BJ (cell line): ENCODE results near the gene EBF4. TPM values are rescaled to one million over a fixed set of nuclear protein-coding genes. Genes with fewer than 3 reads are reported as not detected.

Source experiments
- CTCF ChIA-PET: fragments of 350-600 bp; formaldehyde crosslinking; extraction: SDS; loops from one replicate; lab custom pipeline; 2021; ENCODE audit warnings: antibody characterized with exemption, inconsistent platforms; lab: Yijun Ruan, JAX
- POLR2A ChIA-PET: fragments of 300-600 bp; sonication (Branson Sonifier 250); formaldehyde crosslinking; extraction: SDS; loops from one replicate; lab custom pipeline; 2021; ENCODE audit warnings: antibody characterized with exemption; lab: Charles Lee
- DNase-seq: peaks from one replicate; pipeline ENCODE4 v3.0.0-alpha.2; 2011; ENCODE audit warnings: low read depth
- H3K27me3 ChIP-seq: 2 replicates; pipeline ENCODE4 v1.6.0; 2011; ENCODE audit warnings: low read length; ENCODE audit not compliant: control insufficient read depth, insufficient read depth
- H3K36me3 ChIP-seq: 2 replicates; pipeline ENCODE4 v1.5.1; 2011; ENCODE audit warnings: low read length; ENCODE audit not compliant: control insufficient read depth, insufficient read depth
- H3K4me3 ChIP-seq: 2 replicates; pipeline ENCODE4 v1.5.1; 2011; ENCODE audit warnings: low read depth, mild to moderate bottlenecking, control low read depth, low read length
- polyA plus RNA-seq: library from polyadenylated mRNA; depleted of rRNA; stranded (reverse); fragments of >200 nt; gene quantifications from 2 replicates; pipeline ENCODE4 v1.2.3, GENCODE V29; 2011
- TF ChIP-seq, protein P1 (sequence below): IDR thresholded peaks from 2 replicates; pipeline ENCODE4 v1.5.1; 2011; ENCODE audit warnings: low read depth, mild to moderate bottlenecking, control low read depth, inconsistent platforms, low read length, moderate library complexity; ENCODE audit not compliant: insufficient read depth

Gene EBF4
- polyA plus RNA-seq, 1 experiment, result 1.9 TPM

DNA sequence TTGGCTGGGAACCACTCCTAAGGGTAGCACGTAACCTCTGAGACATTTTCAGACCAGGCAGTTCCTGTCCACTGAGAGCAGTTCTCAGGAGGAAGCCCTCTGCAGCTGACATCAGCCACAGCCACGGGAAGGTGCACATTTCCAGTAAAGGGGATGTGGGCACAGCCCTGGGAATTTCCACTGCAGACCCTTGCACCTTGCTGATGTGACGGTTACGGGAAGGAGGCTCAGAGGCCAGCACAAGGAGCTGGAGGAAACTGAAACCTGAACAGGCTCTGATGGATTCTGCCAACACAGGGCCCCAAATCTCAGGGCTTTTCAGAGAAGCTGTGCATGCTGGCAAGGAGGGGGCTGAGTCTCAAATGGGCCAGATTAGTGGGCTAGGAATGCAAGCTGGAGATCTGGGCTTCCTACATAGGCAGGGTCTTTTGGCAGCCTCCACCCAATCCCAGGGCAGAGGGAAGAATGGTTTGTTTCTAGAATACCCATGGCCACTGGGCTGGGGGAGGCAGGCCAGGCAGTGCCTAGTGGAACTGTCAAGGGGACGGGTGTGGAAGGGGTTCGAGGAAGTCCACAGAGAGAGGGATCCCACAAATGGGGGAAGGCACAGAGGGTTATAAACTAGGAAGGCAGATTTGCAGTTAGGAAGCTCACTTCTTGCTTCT is 14.2 kb downstream of the EBF4 start:
- no peak for DNase-seq
- ChIA-PET CTCF (interaction anchor here (1.1 to 1.3 kb wide), 2 partner anchors 35 to 60 kb away, joined by 3 read pairs; no protein-coding TSS in a partner anchor), POLR2A (interaction anchor here (0.6 kb wide), 1 partner anchor 55 kb away, joined by 8 read pairs; no protein-coding TSS in a partner anchor)
- Histone ChIP-seq H3K4me3 (no peak overlapping the region), H3K36me3 (no peaks in the 10 kb centered on the region), H3K27me3 (no peaks in the 10 kb centered on the region; the same call in none of the 2 replicates)
- TF ChIP-seq, protein P1, sequence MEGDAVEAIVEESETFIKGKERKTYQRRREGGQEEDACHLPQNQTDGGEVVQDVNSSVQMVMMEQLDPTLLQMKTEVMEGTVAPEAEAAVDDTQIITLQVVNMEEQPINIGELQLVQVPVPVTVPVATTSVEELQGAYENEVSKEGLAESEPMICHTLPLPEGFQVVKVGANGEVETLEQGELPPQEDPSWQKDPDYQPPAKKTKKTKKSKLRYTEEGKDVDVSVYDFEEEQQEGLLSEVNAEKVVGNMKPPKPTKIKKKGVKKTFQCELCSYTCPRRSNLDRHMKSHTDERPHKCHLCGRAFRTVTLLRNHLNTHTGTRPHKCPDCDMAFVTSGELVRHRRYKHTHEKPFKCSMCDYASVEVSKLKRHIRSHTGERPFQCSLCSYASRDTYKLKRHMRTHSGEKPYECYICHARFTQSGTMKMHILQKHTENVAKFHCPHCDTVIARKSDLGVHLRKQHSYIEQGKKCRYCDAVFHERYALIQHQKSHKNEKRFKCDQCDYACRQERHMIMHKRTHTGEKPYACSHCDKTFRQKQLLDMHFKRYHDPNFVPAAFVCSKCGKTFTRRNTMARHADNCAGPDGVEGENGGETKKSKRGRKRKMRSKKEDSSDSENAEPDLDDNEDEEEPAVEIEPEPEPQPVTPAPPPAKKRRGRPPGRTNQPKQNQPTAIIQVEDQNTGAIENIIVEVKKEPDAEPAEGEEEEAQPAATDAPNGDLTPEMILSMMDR, result no peak

DNA sequence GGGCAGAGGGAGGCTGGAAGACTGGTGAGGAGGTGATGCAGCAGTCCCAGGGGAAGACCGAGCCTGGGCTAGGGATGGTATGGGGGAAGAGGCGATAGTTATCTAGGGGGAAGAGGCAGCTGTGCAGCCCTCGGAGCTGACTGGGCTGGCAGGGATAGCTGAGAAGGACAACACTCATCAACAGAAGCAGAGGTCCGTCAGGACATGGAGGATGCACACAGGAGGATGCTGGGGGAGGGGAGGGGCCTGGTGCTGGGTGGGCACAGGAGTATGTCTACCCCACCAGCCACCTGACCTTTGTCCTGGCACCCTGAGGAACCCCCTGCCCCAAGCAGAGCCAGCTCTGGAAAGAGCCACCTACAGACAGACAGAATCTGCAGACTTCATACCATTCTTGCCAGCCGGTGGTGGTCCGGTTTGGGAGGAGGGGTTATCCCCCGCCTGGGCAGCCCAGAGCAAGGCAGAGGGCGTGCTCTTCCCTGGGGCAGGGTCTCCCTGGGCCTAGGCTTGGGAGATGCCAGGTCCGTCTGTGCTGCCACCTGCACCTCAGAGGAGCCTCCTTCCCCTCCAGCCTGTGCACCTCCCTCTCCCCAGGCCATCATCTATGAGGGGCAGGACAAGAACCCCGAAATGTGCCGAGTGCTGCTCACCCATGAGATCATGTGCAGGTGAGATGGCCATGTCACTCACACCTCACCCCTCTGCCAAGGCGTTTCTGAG is 14.9 kb downstream of the EBF4 start:
- no peaks in the 10 kb centered on the region for H3K36me3 ChIP-seq
- no peak for DNase-seq
- ChIA-PET CTCF (interaction anchor here (1.1 to 1.3 kb wide), 2 partner anchors 35 to 61 kb away, joined by 3 read pairs; no protein-coding TSS in a partner anchor), POLR2A (interaction anchor here (0.6 kb wide), 1 partner anchor 54 kb away, joined by 8 read pairs; no protein-coding TSS in a partner anchor)
- H3K4me3 ChIP-seq, result no peak overlapping the region
- TF ChIP-seq, protein P1, result no peak
- no peaks in the 10 kb centered on the region; the same call in none of the 2 replicates for H3K27me3 ChIP-seq

DNA sequence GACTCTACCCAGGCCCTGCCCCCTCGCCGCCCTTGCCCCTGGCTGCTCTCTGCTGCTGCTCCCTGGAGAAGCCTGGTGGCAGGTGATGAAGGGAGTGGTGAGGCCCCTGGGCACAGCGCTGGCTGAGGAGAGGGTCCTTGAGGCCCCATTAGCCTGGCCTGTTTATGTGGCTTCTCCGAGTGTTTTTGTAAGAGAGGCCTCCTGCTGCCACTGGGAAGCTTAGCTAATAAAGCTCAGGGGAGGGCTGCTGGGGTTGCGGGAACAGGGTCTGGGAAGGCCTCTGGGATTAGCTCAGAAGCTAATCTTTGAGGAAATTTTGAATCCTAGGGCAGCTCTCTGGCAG is 15.5 kb downstream of the EBF4 start:
- ChIA-PET POLR2A (no interaction called here), CTCF (interaction anchor here (0.6 to 0.7 kb wide), 2 partner anchors 11 to 33 kb away, joined by 3 read pairs; no protein-coding TSS in a partner anchor)
- DNase-seq, result no peak
- Histone ChIP-seq H3K36me3 (no peaks in the 10 kb centered on the region), H3K4me3 (no peak overlapping the region), H3K27me3 (no peaks in the 10 kb centered on the region; the same call in none of the 2 replicates)
- TF ChIP-seq, protein P1, result no peak

DNA sequence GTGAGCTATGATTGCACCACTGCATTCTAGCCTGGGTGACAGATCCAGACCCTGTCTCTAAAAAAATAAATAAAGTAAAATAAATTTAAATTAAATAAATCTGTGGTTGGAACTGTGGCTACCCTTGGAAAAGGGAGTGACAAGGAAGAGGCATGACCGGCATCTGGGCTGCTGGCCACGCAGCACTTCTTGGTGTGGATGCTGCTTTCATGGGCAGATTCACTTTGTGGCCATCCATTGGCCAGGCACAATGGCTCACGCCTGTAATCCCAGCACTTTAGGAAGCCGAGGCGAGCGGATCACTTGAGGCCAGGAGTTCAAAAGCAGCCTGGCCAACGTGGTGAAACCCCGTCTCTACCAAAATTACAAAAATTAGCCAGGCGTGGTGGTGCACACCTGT is 16.1 kb downstream of the EBF4 start:
- ChIA-PET POLR2A (no interaction called here), CTCF (interaction anchor here (0.6 to 0.9 kb wide), 4 partner anchors 10 to 304 kb away, joined by 3 read pairs; no protein-coding TSS in a partner anchor)
- no peak for DNase-seq
- Histone ChIP-seq H3K27me3 (no peaks in the 10 kb centered on the region; the same call in none of the 2 replicates), H3K4me3 (no peak overlapping the region), H3K36me3 (no peaks in the 10 kb centered on the region)
- TF ChIP-seq, protein P1, result no peak
